ENCODE data around the gene SATB2.

SATB2 gene

DNA sequence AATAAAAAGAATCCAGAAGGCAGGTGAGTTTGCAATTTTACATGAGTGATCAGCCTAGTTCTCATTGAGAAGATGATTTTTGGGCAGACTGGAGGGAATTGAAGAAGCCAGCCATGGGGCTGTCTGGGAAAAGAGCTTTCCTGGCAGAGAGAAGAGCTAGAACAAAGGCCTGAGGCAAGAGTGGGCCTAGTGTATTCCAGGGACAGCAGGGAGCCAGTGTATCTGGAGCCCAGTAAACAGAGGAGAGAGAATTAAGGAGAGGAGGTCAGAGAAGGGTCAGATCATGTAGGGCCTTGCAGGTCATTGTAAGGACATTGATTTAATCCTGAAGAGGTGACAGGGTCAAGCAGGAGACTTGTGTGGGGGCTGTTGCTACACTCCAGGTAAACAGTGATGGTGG is 195.8 kb downstream of the SATB2 start:
- H3K4me3 ChIP-seq (ENCODE audit: low read length) = no peak overlapping the region
- TF ChIP-seq, protein P1, sequence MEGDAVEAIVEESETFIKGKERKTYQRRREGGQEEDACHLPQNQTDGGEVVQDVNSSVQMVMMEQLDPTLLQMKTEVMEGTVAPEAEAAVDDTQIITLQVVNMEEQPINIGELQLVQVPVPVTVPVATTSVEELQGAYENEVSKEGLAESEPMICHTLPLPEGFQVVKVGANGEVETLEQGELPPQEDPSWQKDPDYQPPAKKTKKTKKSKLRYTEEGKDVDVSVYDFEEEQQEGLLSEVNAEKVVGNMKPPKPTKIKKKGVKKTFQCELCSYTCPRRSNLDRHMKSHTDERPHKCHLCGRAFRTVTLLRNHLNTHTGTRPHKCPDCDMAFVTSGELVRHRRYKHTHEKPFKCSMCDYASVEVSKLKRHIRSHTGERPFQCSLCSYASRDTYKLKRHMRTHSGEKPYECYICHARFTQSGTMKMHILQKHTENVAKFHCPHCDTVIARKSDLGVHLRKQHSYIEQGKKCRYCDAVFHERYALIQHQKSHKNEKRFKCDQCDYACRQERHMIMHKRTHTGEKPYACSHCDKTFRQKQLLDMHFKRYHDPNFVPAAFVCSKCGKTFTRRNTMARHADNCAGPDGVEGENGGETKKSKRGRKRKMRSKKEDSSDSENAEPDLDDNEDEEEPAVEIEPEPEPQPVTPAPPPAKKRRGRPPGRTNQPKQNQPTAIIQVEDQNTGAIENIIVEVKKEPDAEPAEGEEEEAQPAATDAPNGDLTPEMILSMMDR (conservative IDR thresholded peaks at IDR 0.05; ENCODE audit: low read length) = no peak
- no peak for DNase-seq (ENCODE audit: low read depth)

DNA sequence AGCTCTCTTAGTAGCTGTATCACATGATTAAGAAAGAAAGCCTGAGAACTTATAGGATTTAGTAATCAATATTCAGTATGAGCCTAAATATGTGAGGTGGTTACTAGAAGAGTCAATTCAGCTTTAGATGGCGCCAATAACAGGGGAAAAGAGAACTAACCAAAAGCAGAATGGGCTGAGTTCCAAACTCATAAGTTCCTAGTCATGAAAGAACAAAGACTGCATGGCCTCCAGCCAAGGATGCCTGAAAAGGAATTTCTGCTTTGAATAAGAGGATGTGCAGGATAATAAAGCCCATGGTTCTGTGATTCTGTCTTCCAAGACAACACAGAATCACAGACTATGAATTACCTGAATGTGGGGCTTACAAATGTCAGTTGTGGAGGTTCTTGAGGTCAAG is 196.5 kb downstream of the SATB2 start:
- no peak overlapping the region for H3K4me3 ChIP-seq (ENCODE audit: low read length)
- peak; percentile 86 for DNase-seq (ENCODE audit: low read depth)
- TF ChIP-seq, protein P1 (conservative IDR thresholded peaks at IDR 0.05; ENCODE audit: low read length) = 0 out of 2 replicates have a peak, but pooled peaks have one; percentile 19

DNA sequence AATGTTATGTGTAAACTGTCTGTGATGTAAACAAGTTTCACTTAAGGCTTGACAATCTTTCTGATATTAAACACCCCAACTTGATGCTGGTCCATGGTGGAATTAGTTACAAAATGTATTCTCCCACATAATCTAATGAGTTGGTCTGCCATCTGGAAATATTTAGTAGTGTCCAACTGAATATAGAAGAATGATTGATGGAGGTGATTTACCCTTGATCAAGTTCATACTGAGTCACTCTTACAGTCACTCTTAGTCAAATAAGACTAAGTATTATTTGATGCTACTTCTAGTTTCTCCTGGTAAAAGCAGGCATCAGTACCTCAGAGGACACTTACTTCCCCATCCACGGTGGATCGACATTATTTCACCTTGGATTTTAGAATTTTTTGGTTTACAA is 198.1 kb downstream of the SATB2 start:
- no peak overlapping the region for H3K4me3 ChIP-seq (ENCODE audit: low read length)
- TF ChIP-seq, protein P1 (conservative IDR thresholded peaks at IDR 0.05; ENCODE audit: low read length) = no peak
- no peak for DNase-seq (ENCODE audit: low read depth)

DNA sequence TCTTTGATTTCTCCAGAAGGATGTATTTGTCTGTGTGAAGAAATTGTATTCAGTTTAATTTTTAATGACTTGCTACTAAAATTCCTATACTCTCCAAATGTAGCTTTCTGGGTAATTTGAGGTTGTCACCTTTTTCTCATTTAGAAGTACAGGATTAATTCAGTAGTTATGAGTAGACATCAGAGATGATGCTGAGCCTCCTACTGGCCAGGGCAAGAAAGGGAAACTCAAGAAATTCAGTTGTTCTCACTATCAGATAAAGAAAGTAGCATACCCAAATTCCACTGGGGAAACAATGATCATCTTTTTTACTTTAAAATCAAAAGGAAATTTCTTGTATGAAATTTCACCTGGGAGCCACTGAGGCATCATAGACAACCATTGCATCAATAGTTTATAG is 199.4 kb downstream of the SATB2 start:
- peak; percentile 18 for DNase-seq (ENCODE audit: low read depth)
- TF ChIP-seq, protein P1 (conservative IDR thresholded peaks at IDR 0.05; ENCODE audit: low read length) = peak; percentile 57
- H3K4me3 ChIP-seq (ENCODE audit: low read length) = no peak overlapping the region

DNA sequence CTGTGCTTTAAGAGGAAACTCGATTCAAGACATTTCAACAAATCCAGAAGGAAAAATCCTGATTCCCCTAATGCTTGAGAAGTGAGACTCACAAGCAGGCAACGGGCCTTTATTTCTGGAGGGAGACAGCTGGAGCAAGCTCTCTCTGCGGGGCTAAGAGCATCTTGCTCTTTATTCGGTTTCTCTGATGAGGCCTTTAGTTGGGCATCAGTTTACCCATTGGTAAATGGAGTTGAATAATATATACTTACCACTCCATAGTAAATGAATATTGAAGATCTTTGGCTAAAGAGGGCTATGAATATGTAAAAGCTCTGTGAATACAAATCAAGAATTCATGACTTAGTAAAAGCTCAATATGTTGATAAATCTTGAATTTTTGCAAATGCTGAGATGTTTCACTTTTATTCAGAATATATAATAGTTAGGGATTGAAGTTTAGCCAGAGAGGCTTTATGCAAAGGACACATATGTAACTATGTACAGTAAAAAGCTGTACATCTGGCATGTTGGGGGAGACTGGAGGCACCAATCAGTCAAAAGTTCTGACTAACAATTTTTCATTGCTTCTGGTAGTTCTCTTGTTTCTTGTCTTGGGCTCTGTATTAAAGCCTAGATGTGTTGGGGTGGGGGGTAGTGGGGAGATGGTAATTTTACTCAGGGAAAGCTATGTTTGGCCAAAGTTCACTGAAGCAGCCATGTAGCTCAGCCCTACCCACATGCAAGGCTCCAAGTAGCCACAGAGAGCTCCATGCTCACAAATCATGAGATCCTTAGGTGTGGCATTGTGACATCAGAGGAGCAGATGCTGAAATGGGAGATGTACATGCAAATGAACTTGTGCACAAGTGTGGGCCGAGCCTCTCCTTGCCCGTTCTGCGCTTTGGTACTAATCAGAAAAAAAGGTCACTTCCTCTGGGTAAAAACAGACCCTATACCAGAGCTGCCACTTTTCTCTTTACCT is 200.2 kb downstream of the SATB2 start:
- no peak for DNase-seq (ENCODE audit: low read depth)
- H3K4me3 ChIP-seq (ENCODE audit: low read length) = no peak overlapping the region
- TF ChIP-seq, protein P1 (conservative IDR thresholded peaks at IDR 0.05; ENCODE audit: low read length) = no peak

DNA sequence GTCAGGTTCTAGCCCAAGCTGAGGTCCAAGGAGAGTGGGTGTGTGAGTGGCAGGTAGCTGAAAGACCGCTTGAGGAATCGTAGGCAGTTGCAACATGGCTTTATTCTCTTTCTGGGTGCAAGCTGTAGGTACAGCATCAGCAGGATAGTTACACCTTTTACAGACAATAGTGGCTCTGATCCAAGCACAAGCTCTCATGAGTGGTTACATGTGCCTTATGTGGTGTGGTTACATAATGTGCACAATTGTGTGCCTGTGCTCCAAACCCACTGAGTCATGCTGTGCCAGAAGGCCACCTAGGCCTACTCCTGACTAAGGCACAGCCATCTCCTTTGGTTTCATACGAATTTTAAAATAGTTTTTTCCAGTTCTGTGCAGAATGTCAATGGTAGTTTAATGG is 227.6 kb downstream of the SATB2 start:
- peak; percentile 5 for DNase-seq (ENCODE audit: low read depth)
- H3K4me3 ChIP-seq (ENCODE audit: low read length) = no peak overlapping the region
- TF ChIP-seq, protein P1 (conservative IDR thresholded peaks at IDR 0.05; ENCODE audit: low read length) = no peak

All from AG10803 (cell line).